ENCODE measurements around the gene MST1R.
A peak's percentile ranks its signal among the peaks of the same experiment; 100 is the strongest.

DNA sequence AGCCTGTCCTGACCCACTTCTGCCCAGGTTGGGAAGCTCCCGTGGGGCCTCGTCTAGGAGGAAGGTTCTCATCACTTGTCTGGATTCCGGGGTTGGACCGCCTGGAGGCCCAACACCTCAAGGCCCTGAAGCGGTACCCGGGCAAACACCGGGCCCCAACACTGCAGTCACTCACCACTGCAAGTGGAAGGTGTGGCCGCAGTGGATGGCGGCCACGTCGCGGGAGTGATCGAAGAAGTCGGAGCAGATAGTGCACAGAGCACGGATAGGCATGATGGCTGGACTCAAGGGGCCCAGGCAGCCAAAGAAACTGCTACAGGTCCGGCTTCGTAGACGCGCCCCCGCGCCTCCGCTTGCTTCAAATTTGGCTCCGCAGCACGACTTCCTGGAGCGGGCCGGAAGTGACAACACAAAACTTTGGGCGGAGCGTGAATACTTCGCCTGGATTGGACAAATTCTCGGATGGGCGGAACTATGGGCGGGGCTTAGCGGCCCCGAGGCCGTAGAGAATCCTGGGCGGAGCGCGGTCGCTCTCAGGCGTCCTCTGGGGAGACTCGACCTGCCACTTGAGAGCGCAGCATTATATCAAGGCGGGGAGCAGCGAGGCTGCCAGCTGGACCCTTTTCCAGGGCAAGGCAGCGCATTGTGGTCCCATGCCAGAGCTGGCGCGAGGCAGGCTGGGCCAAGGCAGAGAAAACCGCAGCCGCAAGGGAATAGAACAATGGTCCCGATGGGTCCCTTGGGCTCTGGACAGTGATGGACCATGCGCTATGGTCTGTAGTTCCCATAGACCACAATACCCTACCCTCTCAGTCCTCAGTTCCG lies 47.3 kb downstream of the MST1R start, which contains the start of gene TRAIP:
- TF ChIP-seq, protein P1, sequence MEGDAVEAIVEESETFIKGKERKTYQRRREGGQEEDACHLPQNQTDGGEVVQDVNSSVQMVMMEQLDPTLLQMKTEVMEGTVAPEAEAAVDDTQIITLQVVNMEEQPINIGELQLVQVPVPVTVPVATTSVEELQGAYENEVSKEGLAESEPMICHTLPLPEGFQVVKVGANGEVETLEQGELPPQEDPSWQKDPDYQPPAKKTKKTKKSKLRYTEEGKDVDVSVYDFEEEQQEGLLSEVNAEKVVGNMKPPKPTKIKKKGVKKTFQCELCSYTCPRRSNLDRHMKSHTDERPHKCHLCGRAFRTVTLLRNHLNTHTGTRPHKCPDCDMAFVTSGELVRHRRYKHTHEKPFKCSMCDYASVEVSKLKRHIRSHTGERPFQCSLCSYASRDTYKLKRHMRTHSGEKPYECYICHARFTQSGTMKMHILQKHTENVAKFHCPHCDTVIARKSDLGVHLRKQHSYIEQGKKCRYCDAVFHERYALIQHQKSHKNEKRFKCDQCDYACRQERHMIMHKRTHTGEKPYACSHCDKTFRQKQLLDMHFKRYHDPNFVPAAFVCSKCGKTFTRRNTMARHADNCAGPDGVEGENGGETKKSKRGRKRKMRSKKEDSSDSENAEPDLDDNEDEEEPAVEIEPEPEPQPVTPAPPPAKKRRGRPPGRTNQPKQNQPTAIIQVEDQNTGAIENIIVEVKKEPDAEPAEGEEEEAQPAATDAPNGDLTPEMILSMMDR (IDR thresholded peaks at IDR 0.05) = no peak
- TF ChIP-seq POLR2A (IDR thresholded peaks at IDR 0.05) = peak in 1 of 2 donors; percentile 54
